GM12878 (cell line): ENCODE measurements around the gene RERG. TPM values are rescaled to one million over a fixed set of nuclear protein-coding genes. Genes with fewer than 3 reads are reported as not detected.

ENCODE experiments used
- ATAC-seq: fragments of 200-7000 bp; cut with Tn5 transposase; 3 replicates; pipeline ENCODE4 v1.9.1; 2020; ENCODE audit warnings: mild to moderate bottlenecking, moderate library complexity
- BruUV-seq: library from RNA; stranded (reverse); fragments of 400-500 nt; replicated peaks from 2 replicates; lab custom pipeline; 2021; lab: Mats Ljungman, UMichigan
- CTCF ChIA-PET: fragments of 300-600 bp; sonication (Branson Sonifier 250); formaldehyde crosslinking; extraction: SDS; loops from one replicate; lab custom pipeline; 2021; ENCODE audit warnings: inconsistent platforms; lab: Yijun Ruan, JAX
- POLR2A ChIA-PET: fragments of 350-600 bp; formaldehyde crosslinking; extraction: SDS; loops from one replicate; lab custom pipeline; 2021; ENCODE audit warnings: inconsistent platforms; lab: Charles Lee
- RAD21 ChIA-PET: fragments of 300-600 bp; sonication (Branson Sonifier 250); formaldehyde crosslinking; loops from one replicate; lab custom pipeline; 2023; ENCODE audit warnings: antibody characterized with exemption; ENCODE audit not compliant: unreplicated experiment; lab: Charles Lee
- SMC1A ChIA-PET: fragments of 300-600 bp; sonication (Branson Sonifier 250); formaldehyde crosslinking; loops from one replicate; lab custom pipeline; 2023; ENCODE audit not compliant: unreplicated experiment, uncharacterized antibody; lab: Charles Lee
- DNase-seq: peaks from one replicate; pipeline ENCODE4 v3.0.0-alpha.2; 2011; ENCODE audit warnings: low read depth, low spot score
- FAIRE-seq: peaks from 3 replicates; lab custom pipeline; 2011; peaks lifted over from hg19 to GRCh38; lab: Jason Lieb, UNC
- H2AFZ ChIP-seq: 2 replicates; pipeline ENCODE4 v1.6.0; 2011; ENCODE audit warnings: low read depth, low read length, control low read depth; ENCODE audit not compliant: control insufficient read depth
- H3K27ac ChIP-seq: 2 replicates; pipeline ENCODE4 v1.5.1; 2011; ENCODE audit warnings: control low read depth; ENCODE audit not compliant: control insufficient read depth, insufficient read depth
- H3K27me3 ChIP-seq, 2 experiments: replicated peaks in 1 of 2; 2 replicates each; pipeline versions ENCODE4 v1.6.0 to v1.6.1; 2011; ENCODE audit warnings: low read length in 1 of 2; ENCODE audit not compliant: control insufficient read depth in 2 of 2, insufficient read depth in 2 of 2
- H3K36me3 ChIP-seq, 2 experiments: 2 replicates each; pipeline ENCODE4 v1.5.1; 2011; ENCODE audit warnings: low read length in 1 of 2; ENCODE audit not compliant: control insufficient read depth in 2 of 2, insufficient read depth in 2 of 2
- H3K4me1 ChIP-seq: 2 replicates; pipeline ENCODE4 v1.6.1; 2011; ENCODE audit warnings: mild to moderate bottlenecking, low read length, moderate library complexity, mixed read lengths; ENCODE audit not compliant: control insufficient read depth, insufficient read depth
- H3K4me2 ChIP-seq: 2 replicates; pipeline ENCODE4 v1.6.0; 2011; ENCODE audit warnings: control low read depth; ENCODE audit not compliant: control insufficient read depth, insufficient read depth
- H3K4me3 ChIP-seq: fragments of 200-600 bp; sonication (generic); 2 replicates; pipeline ENCODE4 v1.5.1; 2016
- H3K79me2 ChIP-seq: 2 replicates; pipeline ENCODE4 v1.6.0; 2011; ENCODE audit warnings: low read length; ENCODE audit not compliant: control insufficient read depth, insufficient read depth
- H3K9ac ChIP-seq: 2 replicates; pipeline ENCODE4 v1.8.0; 2011; ENCODE audit warnings: low read length, control low read depth, mixed read lengths; ENCODE audit not compliant: control insufficient read depth, insufficient read depth
- H3K9me3 ChIP-seq: replicated peaks from 3 replicates; pipeline ENCODE4 v1.5.1; 2011; ENCODE audit warnings: mild to moderate bottlenecking, low read length; ENCODE audit not compliant: control insufficient read depth, insufficient read depth
- H4K20me1 ChIP-seq: 2 replicates; pipeline ENCODE4 v1.6.0; 2011; ENCODE audit not compliant: control insufficient read depth, insufficient read depth
- CBX5 ChIP-seq: sonication (generic); IDR thresholded peaks from 2 replicates; pipeline ENCODE4 v1.6.1; 2016; ENCODE audit warnings: low read depth, moderate library complexity, mild to moderate bottlenecking, inconsistent platforms
- CREB1 ChIP-seq: IDR thresholded peaks from 2 replicates; pipeline ENCODE4 v1.6.1; 2012; ENCODE audit warnings: low read depth, mild to moderate bottlenecking, inconsistent platforms
- CREM ChIP-seq: IDR thresholded peaks from 2 replicates; pipeline ENCODE4 v1.6.1; 2014; ENCODE audit warnings: antibody characterized with exemption, low read depth
- E2F4 ChIP-seq: IDR thresholded peaks from 2 replicates; pipeline ENCODE4 v1.6.1; 2012; ENCODE audit warnings: low read depth, low read length, improper control_type of control experiment
- NBN ChIP-seq: fragments of 450-650 bp; IDR thresholded peaks from 2 replicates; pipeline ENCODE4 v1.6.1; 2016
- REST ChIP-seq: IDR thresholded peaks from 2 replicates; pipeline ENCODE4 v1.6.1; 2012; ENCODE audit warnings: mild to moderate bottlenecking, low read depth, low read length
- SKIL ChIP-seq: fragments of 450-650 bp; IDR thresholded peaks from 2 replicates; pipeline ENCODE4 v1.6.1; 2017; ENCODE audit warnings: mild to moderate bottlenecking, low read depth, inconsistent platforms; ENCODE audit not compliant: poor library complexity, severe bottlenecking
- TCF12 ChIP-seq: IDR thresholded peaks from 2 replicates; pipeline ENCODE4 v1.6.1; 2011; ENCODE audit warnings: low read depth, mild to moderate bottlenecking, low read length
- TCF7 ChIP-seq: IDR thresholded peaks from 2 replicates; pipeline ENCODE4 v1.6.1; 2014; ENCODE audit warnings: antibody characterized with exemption, borderline replicate concordance
- WRNIP1 ChIP-seq: IDR thresholded peaks from 2 replicates; pipeline ENCODE4 v1.6.1; 2011; ENCODE audit warnings: low read depth, low read length, improper control_type of control experiment, borderline replicate concordance
- ZNF24 ChIP-seq: fragments of 450-650 bp; IDR thresholded peaks from 2 replicates; pipeline ENCODE4 v1.6.1; 2017; ENCODE audit warnings: antibody characterized with exemption, mild to moderate bottlenecking
- WGBS: methylation state at CpG from one replicate; pipeline ENCODE4 v1.1.6; 2016; ENCODE audit warnings: low lambda C conversion rate; ENCODE audit not compliant: insufficient replicate concordance, insufficient coverage; ENCODE audit errors: missing lambda C conversion rate; 5-methylcytosine and 5-hydroxymethylcytosine counted together
- in situ Hi-C: fragments of 300-500 bp; cut with MboI; formaldehyde crosslinking; loops from 9 replicates; pipeline ENCODE4 v1.14.3; 2018; ENCODE audit warnings: mixed read lengths
- intact Hi-C: fragments of 100-400 bp; cut with micrococcal nuclease; formaldehyde crosslinking; loops from one replicate; pipeline ENCODE4 v1.14.2; 2022; ENCODE audit not compliant: unreplicated experiment
- polyA plus RNA-seq, 11 experiments: library from polyadenylated mRNA; depleted of rRNA in 4 of 11; unstranded in 6 of 11; stranded (reverse) in 5 of 11; fragments of >200 nt; fragmentation: Nextera tagmentation in 4 of 11; fragmentation: Illumina TruSeq in 1 of 11; extraction: Ambion mirVana in 4 of 11; extraction: Trizol in 1 of 11; gene quantifications; 1 replicate in 1 of 11; 2 replicates in 10 of 11; pipeline versions ENCODE4 v1.2.1 to v1.2.3, GENCODE V29; 2011 to 2016; ENCODE audit warnings: inconsistent platforms in 2 of 11, missing spikeins in 2 of 11, low read depth in 1 of 11
- total RNA-seq, 4 experiments: library from RNA; depleted of rRNA in 3 of 4; stranded (reverse); fragments of >200 nt in 3 of 4; fragmentation: Illumina TruSeq in 1 of 4; extraction: Trizol in 1 of 4; gene quantifications; 2 replicates each; pipeline versions ENCODE4 v1.2.1 to v1.2.3, GENCODE V29; 2013 to 2021

RERG gene
- total and polyA plus RNA-seq, 10 of the 15 experiments (the other 5 are each of a cell fraction or from before 2014, with no cell fraction given): 0.03 to 5.3 (median 0.05) TPM; not detected in 5

GRCh38 chr12:15212930-15213329, 8.3 kb downstream of the RERG start:
- 20% methylated on average over 2 of the region's 2 CpGs for WGBS
- TF ChIP-seq SKIL (no peak), TCF7 (no peak)
- in situ Hi-C loops: loop anchor here (10.0 kb wide), 1 partner anchor 488 kb away; no protein-coding TSS in a partner anchor
- H3K4me2 ChIP-seq: no peak overlapping the region
- no peak overlapping the region for H2AFZ ChIP-seq
- SMC1A ChIA-PET: interaction anchor here (0.7 to 1.1 kb wide), 2 partner anchors 9 to 11 kb away, joined by 3 to 5 read pairs; partner anchors contain the start of gene RERG
- CTCF ChIA-PET: interaction anchor here (0.9 to 1.9 kb wide), 2 partner anchors 9 to 53 kb away, joined by 3 to 9 read pairs; partner anchors contain the start of gene RERG
- no peak overlapping the region for H3K4me3 ChIP-seq
- H3K9ac ChIP-seq: no peak overlapping the region
- FAIRE-seq (no peak), DNase-seq (no peak), ATAC-seq (no peak)
- no peak overlapping the region for H3K27ac ChIP-seq
- H3K4me1 ChIP-seq: no peaks in the 10 kb centered on the region
- no peaks in the 10 kb centered on the region for H3K9me3 ChIP-seq
- no peaks in the 10 kb centered on the region for H3K79me2 ChIP-seq
- RAD21 ChIA-PET: no interaction called here
- H4K20me1 ChIP-seq: no peaks in the 10 kb centered on the region
- H3K36me3 ChIP-seq: no peaks in the 10 kb centered on the region
- POLR2A ChIA-PET: no interaction called here
- no TSS peak for BruUV-seq
- intact Hi-C loops: no loop called here
- no peaks in the 10 kb centered on the region for H3K27me3 ChIP-seq

GRCh38 chr12:15209782-15210181, 11.4 kb downstream of the RERG start:
- SMC1A ChIA-PET: interaction anchor here (1.0 kb wide), 1 partner anchor 20 kb away, joined by 3 read pairs; no protein-coding TSS in a partner anchor
- Histone ChIP-seq H3K9me3 (no peaks in the 10 kb centered on the region), H3K79me2 (no peaks in the 10 kb centered on the region), H3K27ac (no peak overlapping the region), H3K27me3 (no peaks in the 10 kb centered on the region), H2AFZ (no peak overlapping the region), H3K4me3 (no peak overlapping the region), H3K9ac (no peak overlapping the region), H3K4me1 (no peaks in the 10 kb centered on the region), H3K4me2 (no peak overlapping the region), H4K20me1 (no peaks in the 10 kb centered on the region), H3K36me3 (no peaks in the 10 kb centered on the region)
- intact Hi-C loops (no loop called here), in situ Hi-C loops (loop anchor here (10.0 kb wide), 1 partner anchor 485 kb away; no protein-coding TSS in a partner anchor)
- BruUV-seq: no TSS peak
- RAD21 ChIA-PET: no interaction called here
- CTCF ChIA-PET: interaction anchor here (0.9 to 1.2 kb wide), 2 partner anchors 12 to 38 kb away, joined by 3 read pairs; no protein-coding TSS in a partner anchor
- WGBS: 0% methylated on average over 1 of the region's 1 CpG
- POLR2A ChIA-PET: no interaction called here
- DNase-seq (no peak), ATAC-seq (no peak), FAIRE-seq (no peak)
- TF ChIP-seq TCF12: no peak
- no peak for TF ChIP-seq ZNF24
- no peak for TF ChIP-seq REST
- no peak for TF ChIP-seq E2F4
- TF ChIP-seq CREB1: no peak
- no peak for TF ChIP-seq CREM
- no peak for TF ChIP-seq NBN
- no peak for TF ChIP-seq CBX5
- no peak for TF ChIP-seq WRNIP1
